H9 (cell line): ENCODE data around the gene MTCL1. TPM values are rescaled to one million over a fixed set of nuclear protein-coding genes. Genes with fewer than 3 reads are reported as not detected.

ENCODE experiments used
- DNase-seq: peaks from one replicate; pipeline ENCODE4 v3.0.0-alpha.2; 2017
- H2AFZ ChIP-seq: one replicate; pipeline ENCODE4 v1.6.1; 2013; ENCODE audit warnings: mild to moderate bottlenecking, low read length, control low read depth, moderate library complexity
- H2AK5ac ChIP-seq: 2 replicates; pipeline ENCODE4 v1.6.1; 2013; ENCODE audit warnings: low read length, control low read depth, mixed read lengths; ENCODE audit not compliant: insufficient read length
- H2BK120ac ChIP-seq: one replicate; pipeline ENCODE4 v1.6.1; 2013; ENCODE audit warnings: low read depth, mild to moderate bottlenecking, low read length, control low read depth, inconsistent platforms; ENCODE audit not compliant: poor library complexity, severe bottlenecking
- H2BK12ac ChIP-seq: 2 replicates; pipeline ENCODE4 v1.6.1; 2013; ENCODE audit warnings: low read length, control low read depth, mixed read lengths, low read depth; ENCODE audit not compliant: insufficient read length
- H2BK15ac ChIP-seq: 2 replicates; pipeline ENCODE4 v1.6.1; 2013; ENCODE audit warnings: low read depth, low read length, control low read depth
- H2BK20ac ChIP-seq: one replicate; pipeline ENCODE4 v1.6.1; 2013; ENCODE audit warnings: low read depth, mild to moderate bottlenecking, low read length, control low read depth, inconsistent platforms; ENCODE audit not compliant: poor library complexity, severe bottlenecking
- H2BK5ac ChIP-seq: 2 replicates; pipeline ENCODE4 v1.6.1; 2013; ENCODE audit warnings: low read length, control low read depth, mixed read lengths; ENCODE audit not compliant: insufficient read length
- H3K14ac ChIP-seq: 2 replicates; pipeline ENCODE4 v1.6.1; 2013; ENCODE audit warnings: low read length, control low read depth; ENCODE audit not compliant: insufficient read depth
- H3K18ac ChIP-seq: 2 replicates; pipeline ENCODE4 v1.6.1; 2013; ENCODE audit warnings: low read depth, mild to moderate bottlenecking, mixed read lengths, low read length, control low read depth; ENCODE audit not compliant: insufficient read length
- H3K23ac ChIP-seq: 2 replicates; pipeline ENCODE4 v1.6.1; 2013; ENCODE audit warnings: low read length, control low read depth, mixed read lengths, low read depth; ENCODE audit not compliant: insufficient read length
- H3K23me2 ChIP-seq: 2 replicates; pipeline ENCODE4 v1.6.1; 2013; ENCODE audit warnings: low read depth, mild to moderate bottlenecking, mixed read lengths, low read length, control low read depth; ENCODE audit not compliant: insufficient read length, poor library complexity, severe bottlenecking
- H3K27ac ChIP-seq: 2 replicates; pipeline ENCODE4 v1.5.1; 2013; ENCODE audit warnings: low read length, control low read depth, mixed read lengths, low read depth; ENCODE audit not compliant: insufficient read length
- H3K27me3 ChIP-seq: 2 replicates; pipeline ENCODE4 v1.6.1; 2013; ENCODE audit warnings: low read length, control low read depth, inconsistent platforms; ENCODE audit not compliant: insufficient read depth
- H3K4ac ChIP-seq: 2 replicates; pipeline ENCODE4 v1.6.1; 2013; ENCODE audit warnings: low read depth, mild to moderate bottlenecking, control low read depth, inconsistent platforms, low read length, moderate library complexity
- H3K4me1 ChIP-seq: 2 replicates; pipeline ENCODE4 v1.6.1; 2013; ENCODE audit warnings: low read length, control low read depth, inconsistent platforms; ENCODE audit not compliant: insufficient read depth
- H3K4me2 ChIP-seq: 2 replicates; pipeline ENCODE4 v1.6.1; 2013; ENCODE audit warnings: low read length, control low read depth, mixed read lengths; ENCODE audit not compliant: insufficient read length, insufficient read depth
- H3K56ac ChIP-seq: 2 replicates; pipeline ENCODE4 v1.6.1; 2013; ENCODE audit warnings: low read depth, mild to moderate bottlenecking, mixed read lengths, low read length, control low read depth; ENCODE audit not compliant: insufficient read length
- H3K79me1 ChIP-seq: 2 replicates; pipeline ENCODE4 v1.6.1; 2013; ENCODE audit warnings: low read depth, mild to moderate bottlenecking, moderate library complexity, low read length, control low read depth, inconsistent platforms; ENCODE audit not compliant: insufficient read depth, poor library complexity, severe bottlenecking
- H3K79me2 ChIP-seq: 2 replicates; pipeline ENCODE4 v1.6.1; 2013; ENCODE audit warnings: low read length, control low read depth, inconsistent platforms; ENCODE audit not compliant: insufficient read depth
- H3K9ac ChIP-seq: 2 replicates; pipeline ENCODE4 v1.6.1; 2013; ENCODE audit warnings: low read length, control low read depth, mixed read lengths; ENCODE audit not compliant: insufficient read length; ENCODE audit errors: extremely low read depth
- H3K9me3 ChIP-seq: one replicate; pipeline ENCODE4 v1.6.1; 2013; ENCODE audit warnings: low read depth, low read length, inconsistent platforms; ENCODE audit not compliant: control insufficient read depth
- H3T11ph ChIP-seq: one replicate; pipeline ENCODE4 v1.6.1; 2013; ENCODE audit warnings: mild to moderate bottlenecking, low read length, control low read depth, inconsistent platforms
- H4K20me1 ChIP-seq: one replicate; pipeline ENCODE4 v1.6.1; 2013; ENCODE audit not compliant: control insufficient read depth, insufficient read length, insufficient read depth
- H4K5ac ChIP-seq: 2 replicates; pipeline ENCODE4 v1.6.1; 2013; ENCODE audit warnings: low read depth, mild to moderate bottlenecking, mixed read lengths, low read length, control low read depth; ENCODE audit not compliant: insufficient read length
- H4K8ac ChIP-seq: replicated peaks from 2 replicates; pipeline ENCODE4 v1.6.1; 2013; ENCODE audit warnings: low read length, control low read depth, mixed read lengths, low read depth; ENCODE audit not compliant: insufficient read length
- H4K91ac ChIP-seq: 2 replicates; pipeline ENCODE4 v1.6.1; 2013; ENCODE audit warnings: low read depth, mild to moderate bottlenecking, moderate library complexity, mixed read lengths, low read length, control low read depth; ENCODE audit not compliant: insufficient read length
- H3K27ac Mint-ChIP-seq, 3 experiments: 2 replicates in 2 of 3; 3 replicates in 1 of 3; pipeline ENCODE4 v1.8.0; 2020 to 2021; ENCODE audit warnings: mixed read lengths in 3 of 3, mild to moderate bottlenecking in 1 of 3, moderate library complexity in 1 of 3
- H3K27me3 Mint-ChIP-seq: 2 replicates; pipeline ENCODE4 v1.8.0; 2021; ENCODE audit warnings: low read depth, mild to moderate bottlenecking, moderate library complexity, mixed read lengths
- H3K36me3 Mint-ChIP-seq, 3 experiments: 2 replicates in 2 of 3; 3 replicates in 1 of 3; pipeline ENCODE4 v1.8.0; 2020 to 2021; ENCODE audit warnings: low read depth in 3 of 3, mixed read lengths in 3 of 3; ENCODE audit not compliant: insufficient read depth in 1 of 3
- H3K4me1 Mint-ChIP-seq, 2 experiments: 2 replicates each; pipeline ENCODE4 v1.8.0; 2020; ENCODE audit warnings: mixed read lengths in 2 of 2
- H3K4me3 Mint-ChIP-seq, 2 experiments: 2 replicates in 1 of 2; 3 replicates in 1 of 2; pipeline ENCODE4 v1.8.0; 2020 to 2021; ENCODE audit warnings: mild to moderate bottlenecking in 2 of 2, mixed read lengths in 2 of 2, moderate library complexity in 1 of 2
- H3K9me3 Mint-ChIP-seq, 2 experiments: 2 replicates in 1 of 2; 3 replicates in 1 of 2; pipeline ENCODE4 v1.8.0; 2020; ENCODE audit warnings: mild to moderate bottlenecking in 2 of 2, mixed read lengths in 2 of 2, moderate library complexity in 1 of 2
- WGBS: extraction: QIAGEN DNeasy Blood & Tissue Kit; methylation state at CpG from one replicate; pipeline ENCODE4 v1.1.7; 2013; ENCODE audit warnings: missing lambda C conversion rate, low lambda C conversion rate, mixed read lengths; ENCODE audit not compliant: insufficient read length; ENCODE audit errors: extremely low coverage; 5-methylcytosine and 5-hydroxymethylcytosine counted together
- total RNA-seq: library from RNA; stranded (reverse); gene quantifications from 2 replicates; pipeline ENCODE4 v1.2.1, GENCODE V29; 2021
- TF ChIP-seq, protein P1 (sequence below): fragments of 200-600 bp; sonication (generic); conservative IDR thresholded peaks from 3 replicates; pipeline ENCODE4 v1.8.0; 2021; ENCODE audit warnings: antibody characterized with exemption, mild to moderate bottlenecking

MTCL1 gene
- total RNA-seq, 1 experiment from 2014 or later, result 50.7 TPM

DNA sequence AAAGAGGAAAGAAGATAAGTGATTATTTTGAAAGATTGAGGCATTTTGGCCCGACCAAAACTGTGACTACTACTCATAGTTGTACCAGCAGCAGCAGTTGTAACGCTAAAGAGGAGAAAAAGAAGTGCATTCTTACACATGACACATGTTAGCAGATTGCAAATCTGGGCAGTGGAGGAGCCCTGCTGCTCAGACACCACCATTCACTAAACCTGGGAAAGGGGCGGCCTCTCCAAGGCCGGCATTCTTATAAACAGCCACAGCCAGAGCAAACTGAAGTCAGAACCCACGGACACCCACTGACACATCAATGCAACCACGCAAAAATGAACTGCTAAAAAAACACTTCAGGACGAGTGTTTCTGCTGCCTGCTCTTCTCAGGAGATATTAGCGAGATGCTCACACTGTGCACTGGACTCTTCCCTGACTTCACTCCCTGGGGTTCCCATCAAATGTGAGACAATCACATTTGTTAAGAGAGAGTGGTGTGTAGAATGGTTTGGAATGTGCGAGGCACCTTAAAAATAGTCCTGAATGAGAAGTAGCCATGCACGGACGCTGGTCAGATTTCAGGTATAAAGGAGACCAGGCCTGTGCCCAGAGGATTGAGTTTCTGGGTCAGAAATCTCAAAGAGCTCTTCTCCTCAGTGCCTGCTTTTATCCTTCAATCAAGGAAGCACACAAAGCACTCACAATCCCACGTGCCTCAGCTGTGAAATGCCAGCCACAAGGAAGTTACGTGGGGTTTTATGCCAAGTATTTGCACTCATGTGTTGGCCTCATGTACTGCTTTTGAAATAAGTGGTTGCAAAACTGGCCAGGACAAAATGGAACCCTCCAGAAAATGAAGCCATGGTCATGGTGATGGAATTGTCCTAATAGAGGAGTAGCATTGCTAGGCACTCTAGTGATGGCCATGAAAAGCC, 83.4 kb downstream of the MTCL1 start:
- no peak overlapping the region for H4K8ac ChIP-seq
- H3K9me3 Mint-ChIP-seq, result no peaks in the 10 kb centered on the region
- no peak overlapping the region for H2BK5ac ChIP-seq
- H2AFZ ChIP-seq, result no peak overlapping the region
- H2AK5ac ChIP-seq, result no peak overlapping the region
- no peak overlapping the region for H4K91ac ChIP-seq
- H3K56ac ChIP-seq, result no peak overlapping the region
- H3K79me2 ChIP-seq, result no peaks in the 10 kb centered on the region
- no peak overlapping the region for H3K9ac ChIP-seq
- no peak overlapping the region for H3K4me2 ChIP-seq
- H3K4me1 Mint-ChIP-seq, result peaks cover 29 to 36% of the 10 kb centered on the region in 2 experiments
- H3K36me3 Mint-ChIP-seq, result peaks cover 18 to 46% (median 45%) of the 10 kb centered on the region in 3 experiments; a peak in 6 of 7 replicates
- no peaks in the 10 kb centered on the region for H3K23me2 ChIP-seq
- H3K4me3 Mint-ChIP-seq, result no peak overlapping the region
- no peak overlapping the region for H2BK15ac ChIP-seq
- H3K4ac ChIP-seq, result no peak overlapping the region
- H2BK12ac ChIP-seq, result no peak overlapping the region
- H3K27ac Mint-ChIP-seq, result peak overlapping the region in 2 of 3 experiments; percentile 25 to 43; a peak in 2 of 7 replicates
- no peaks in the 10 kb centered on the region for H3K27me3 ChIP-seq
- no peak overlapping the region for H3K27ac ChIP-seq
- no peaks in the 10 kb centered on the region for H4K20me1 ChIP-seq
- WGBS, result no CpG with 5 or more reads among the region's 13 CpGs
- H2BK20ac ChIP-seq, result no peak overlapping the region
- peaks cover 9% of the 10 kb centered on the region; the same call in 1 of the 2 replicates for H3K4me1 ChIP-seq
- H3K27me3 Mint-ChIP-seq, result no peaks in the 10 kb centered on the region
- TF ChIP-seq, protein P1, sequence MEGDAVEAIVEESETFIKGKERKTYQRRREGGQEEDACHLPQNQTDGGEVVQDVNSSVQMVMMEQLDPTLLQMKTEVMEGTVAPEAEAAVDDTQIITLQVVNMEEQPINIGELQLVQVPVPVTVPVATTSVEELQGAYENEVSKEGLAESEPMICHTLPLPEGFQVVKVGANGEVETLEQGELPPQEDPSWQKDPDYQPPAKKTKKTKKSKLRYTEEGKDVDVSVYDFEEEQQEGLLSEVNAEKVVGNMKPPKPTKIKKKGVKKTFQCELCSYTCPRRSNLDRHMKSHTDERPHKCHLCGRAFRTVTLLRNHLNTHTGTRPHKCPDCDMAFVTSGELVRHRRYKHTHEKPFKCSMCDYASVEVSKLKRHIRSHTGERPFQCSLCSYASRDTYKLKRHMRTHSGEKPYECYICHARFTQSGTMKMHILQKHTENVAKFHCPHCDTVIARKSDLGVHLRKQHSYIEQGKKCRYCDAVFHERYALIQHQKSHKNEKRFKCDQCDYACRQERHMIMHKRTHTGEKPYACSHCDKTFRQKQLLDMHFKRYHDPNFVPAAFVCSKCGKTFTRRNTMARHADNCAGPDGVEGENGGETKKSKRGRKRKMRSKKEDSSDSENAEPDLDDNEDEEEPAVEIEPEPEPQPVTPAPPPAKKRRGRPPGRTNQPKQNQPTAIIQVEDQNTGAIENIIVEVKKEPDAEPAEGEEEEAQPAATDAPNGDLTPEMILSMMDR, result no peak
- no peak for DNase-seq
- H3K18ac ChIP-seq, result no peak overlapping the region
- no peaks in the 10 kb centered on the region for H3K79me1 ChIP-seq
- no peaks in the 10 kb centered on the region for H3K9me3 ChIP-seq
- no peak overlapping the region for H3T11ph ChIP-seq
- no peak overlapping the region for H3K23ac ChIP-seq
- no peak overlapping the region for H2BK120ac ChIP-seq
- no peak overlapping the region for H4K5ac ChIP-seq
- H3K14ac ChIP-seq, result no peak overlapping the region
